Calu3 (cell line): Measurements from ENCODE around the gene C16orf96. TPM values are rescaled to one million over a fixed set of nuclear protein-coding genes. Genes with fewer than 3 reads are reported as not detected.

Experiments
- BruUV-seq: library from RNA; stranded (reverse); fragments of 400-500 nt; replicated peaks from 2 replicates; lab custom pipeline; 2021; lab: Mats Ljungman, UMichigan
- CTCF ChIA-PET: fragments of 300-600 bp; sonication (Branson Sonifier 250); formaldehyde crosslinking; loops from one replicate; lab custom pipeline; 2022; ENCODE audit warnings: antibody characterized with exemption; lab: Charles Lee
- DNase-seq: peaks from one replicate; pipeline ENCODE4 v3.0.0; 2022
- H3K27ac Mint-ChIP-seq: one replicate; pipeline ENCODE4 v1.8.0; 2022; ENCODE audit warnings: mixed read lengths; ENCODE audit not compliant: unreplicated experiment
- H3K27me3 Mint-ChIP-seq: one replicate; pipeline ENCODE4 v1.8.0; 2022; ENCODE audit warnings: mixed read lengths; ENCODE audit not compliant: unreplicated experiment
- H3K36me3 Mint-ChIP-seq: one replicate; pipeline ENCODE4 v1.8.0; 2022; ENCODE audit warnings: mild to moderate bottlenecking, moderate library complexity, mixed read lengths; ENCODE audit not compliant: insufficient read depth, unreplicated experiment
- H3K4me1 Mint-ChIP-seq: one replicate; pipeline ENCODE4 v1.8.0; 2022; ENCODE audit warnings: mild to moderate bottlenecking, low read depth, mixed read lengths; ENCODE audit not compliant: unreplicated experiment
- H3K4me3 Mint-ChIP-seq: one replicate; pipeline ENCODE4 v1.8.0; 2022; ENCODE audit warnings: mild to moderate bottlenecking, low read depth, moderate library complexity, mixed read lengths; ENCODE audit not compliant: unreplicated experiment
- H3K9me3 Mint-ChIP-seq: one replicate; pipeline ENCODE4 v1.8.0; 2022; ENCODE audit warnings: low read depth, mixed read lengths; ENCODE audit not compliant: unreplicated experiment
- CTCF ChIP-seq: fragments of 200-600 bp; IDR thresholded peaks from one replicate; pipeline ENCODE4 v1.8.0; 2022; ENCODE audit warnings: antibody characterized with exemption; ENCODE audit not compliant: unreplicated experiment
- intact Hi-C: fragments of 100-400 bp; cut with micrococcal nuclease; formaldehyde crosslinking; loops from one replicate; pipeline ENCODE4 v1.10.0; 2022; ENCODE audit not compliant: unreplicated experiment
- total RNA-seq: library from RNA; stranded (reverse); gene quantifications from 2 replicates; pipeline ENCODE4 v1.2.3, GENCODE V29; 2022

C16orf96 gene
- total RNA-seq, 1 experiment from 2014 or later = not detected

GRCh38 chr16:4606354-4606753 is 50.2 kb downstream of the C16orf96 start:
- BruUV-seq = no TSS peak
- Mint-ChIP-seq H3K4me1 (no peaks in the 10 kb centered on the region), H3K27ac (no peak overlapping the region), H3K9me3 (no peaks in the 10 kb centered on the region), H3K27me3 (peaks cover 28% of the 10 kb centered on the region), H3K36me3 (peaks cover 57% of the 10 kb centered on the region), H3K4me3 (no peak overlapping the region)
- DNase-seq = no peak
- no peak for TF ChIP-seq CTCF
- intact Hi-C loops = no loop called here
- CTCF ChIA-PET = no interaction called here

- Mint-ChIP-seq H3K27me3 (peaks cover 14% of the 10 kb centered on the region), H3K27ac (no peak overlapping the region), H3K36me3 (peaks cover 59% of the 10 kb centered on the region), H3K4me3 (no peak overlapping the region), H3K9me3 (no peaks in the 10 kb centered on the region), H3K4me1 (peaks cover 7% of the 10 kb centered on the region)
- no TSS peak for BruUV-seq
- intact Hi-C loops = no loop called here
- DNase-seq = no peak
- no peak for TF ChIP-seq CTCF
- CTCF ChIA-PET = interaction anchor here (0.6 kb wide), 1 partner anchor 208 kb away, joined by 3 read pairs; no protein-coding TSS in a partner anchor
These were observed 51.9 kb downstream of the C16orf96 start for GRCh38 chr16:4607841-4608703.

- no peak overlapping the region for H3K27ac Mint-ChIP-seq
- no peak overlapping the region for H3K4me3 Mint-ChIP-seq
- TF ChIP-seq CTCF = no peak
- no peaks in the 10 kb centered on the region for H3K9me3 Mint-ChIP-seq
- no TSS peak for BruUV-seq
- DNase-seq = no peak
- peaks cover 10% of the 10 kb centered on the region for H3K4me1 Mint-ChIP-seq
- CTCF ChIA-PET = no interaction called here
- H3K36me3 Mint-ChIP-seq = peaks cover 65% of the 10 kb centered on the region
- intact Hi-C loops = no loop called here
- peaks cover 9% of the 10 kb centered on the region for H3K27me3 Mint-ChIP-seq
These were observed 52.5 kb downstream of the C16orf96 start for GRCh38 chr16:4608704-4608980.

- intact Hi-C loops = no loop called here
- Mint-ChIP-seq H3K4me3 (no peak overlapping the region), H3K27ac (no peak overlapping the region), H3K27me3 (peaks cover 1% of the 10 kb centered on the region), H3K36me3 (peaks cover 71% of the 10 kb centered on the region), H3K9me3 (no peaks in the 10 kb centered on the region), H3K4me1 (peaks cover 10% of the 10 kb centered on the region)
- BruUV-seq = no TSS peak
- DNase-seq = no peak
- CTCF ChIA-PET = interaction anchor here (0.5 kb wide), 1 partner anchor 327 kb away, joined by 3 read pairs; no protein-coding TSS in a partner anchor
- no peak for TF ChIP-seq CTCF
These were observed 53.3 kb downstream of the C16orf96 start for GRCh38 chr16:4609200-4610010.
